Measurements from ENCODE around the gene UBAP1L.

Gene UBAP1L

GRCh38 chr15:65069779-65070546, 45.0 kb downstream of the UBAP1L start:
- no peak overlapping the region for H3K27ac ChIP-seq (ENCODE audit: low read length)
- no peaks in the 10 kb centered on the region for H3K36me3 ChIP-seq (replicated peaks; ENCODE audit: insufficient read depth, low read length)
- TF ChIP-seq EZH2phosphoT487 (IDR thresholded peaks at IDR 0.05; ENCODE audit: low read length), result no peak
- TF ChIP-seq CTCF (IDR thresholded peaks at IDR 0.05; ENCODE audit: low read length), result no peak
- no peak for TF ChIP-seq EZH2 (optimal IDR thresholded peaks at IDR 0.05; ENCODE audit: low read depth, low read length)
- H3K27me3 ChIP-seq (replicated peaks; ENCODE audit: insufficient read depth, low read length), result peaks cover 19% of the 10 kb centered on the region
- no peaks in the 10 kb centered on the region for H3K79me2 ChIP-seq (ENCODE audit: low read length)
- H3K9me2 ChIP-seq (replicated peaks; ENCODE audit: insufficient read depth, low read length), result no peaks in the 10 kb centered on the region
- H3K9ac ChIP-seq (ENCODE audit: low read length), result no peak overlapping the region
- no peaks in the 10 kb centered on the region for H3K9me3 ChIP-seq (replicated peaks; ENCODE audit: insufficient read depth, low read length)
- H3K4me2 ChIP-seq (ENCODE audit: low read depth, low read length), result no peak overlapping the region
- no peak overlapping the region for H3K4me3 ChIP-seq (ENCODE audit: low read length)
- H4K20me1 ChIP-seq (ENCODE audit: insufficient read depth, low read length), result no peaks in the 10 kb centered on the region
- no peaks in the 10 kb centered on the region for H3F3A ChIP-seq (ENCODE audit: insufficient read depth, low read length)
- H3K4me1 ChIP-seq (ENCODE audit: low read length), result no peaks in the 10 kb centered on the region
- H2AFZ ChIP-seq (ENCODE audit: low read length), result no peak overlapping the region
- no peak for DNase-seq

GRCh38 chr15:65069179-65069578, 45.8 kb downstream of the UBAP1L start:
- no peak for TF ChIP-seq CTCF (IDR thresholded peaks at IDR 0.05; ENCODE audit: low read length)
- TF ChIP-seq EZH2 (optimal IDR thresholded peaks at IDR 0.05; ENCODE audit: low read depth, low read length), result no peak
- no peak for TF ChIP-seq EZH2phosphoT487 (IDR thresholded peaks at IDR 0.05; ENCODE audit: low read length)
- no peaks in the 10 kb centered on the region for H3K9me2 ChIP-seq (replicated peaks; ENCODE audit: insufficient read depth, low read length)
- no peak for DNase-seq
- no peaks in the 10 kb centered on the region for H4K20me1 ChIP-seq (ENCODE audit: insufficient read depth, low read length)
- no peaks in the 10 kb centered on the region for H3K9me3 ChIP-seq (replicated peaks; ENCODE audit: insufficient read depth, low read length)
- H3F3A ChIP-seq (ENCODE audit: insufficient read depth, low read length), result no peaks in the 10 kb centered on the region
- H3K27ac ChIP-seq (ENCODE audit: low read length), result no peak overlapping the region
- H3K9ac ChIP-seq (ENCODE audit: low read length), result no peak overlapping the region
- H3K4me2 ChIP-seq (ENCODE audit: low read depth, low read length), result no peak overlapping the region
- no peaks in the 10 kb centered on the region for H3K4me1 ChIP-seq (ENCODE audit: low read length)
- H2AFZ ChIP-seq (ENCODE audit: low read length), result no peak overlapping the region
- H3K27me3 ChIP-seq (replicated peaks; ENCODE audit: insufficient read depth, low read length), result peaks cover 20% of the 10 kb centered on the region
- no peak overlapping the region for H3K4me3 ChIP-seq (ENCODE audit: low read length)
- no peaks in the 10 kb centered on the region for H3K79me2 ChIP-seq (ENCODE audit: low read length)
- no peaks in the 10 kb centered on the region for H3K36me3 ChIP-seq (replicated peaks; ENCODE audit: insufficient read depth, low read length)

- no peak overlapping the region for H3K4me3 ChIP-seq (ENCODE audit: low read length)
- no peaks in the 10 kb centered on the region for H3K79me2 ChIP-seq (ENCODE audit: low read length)
- no peaks in the 10 kb centered on the region for H4K20me1 ChIP-seq (ENCODE audit: insufficient read depth, low read length)
- H3K9ac ChIP-seq (ENCODE audit: low read length), result no peak overlapping the region
- H2AFZ ChIP-seq (ENCODE audit: low read length), result no peak overlapping the region
- no peak overlapping the region for H3K27ac ChIP-seq (ENCODE audit: low read length)
- H3K4me2 ChIP-seq (ENCODE audit: low read depth, low read length), result no peak overlapping the region
- no peak for DNase-seq
- H3K9me2 ChIP-seq (replicated peaks; ENCODE audit: insufficient read depth, low read length), result no peaks in the 10 kb centered on the region
- TF ChIP-seq EZH2phosphoT487 (IDR thresholded peaks at IDR 0.05; ENCODE audit: low read length), result no peak
- TF ChIP-seq CTCF (IDR thresholded peaks at IDR 0.05; ENCODE audit: low read length), result no peak
- TF ChIP-seq EZH2 (optimal IDR thresholded peaks at IDR 0.05; ENCODE audit: low read depth, low read length), result no peak
- H3F3A ChIP-seq (ENCODE audit: insufficient read depth, low read length), result no peaks in the 10 kb centered on the region
- no peaks in the 10 kb centered on the region for H3K9me3 ChIP-seq (replicated peaks; ENCODE audit: insufficient read depth, low read length)
- no peaks in the 10 kb centered on the region for H3K4me1 ChIP-seq (ENCODE audit: low read length)
- peaks cover 20% of the 10 kb centered on the region for H3K27me3 ChIP-seq (replicated peaks; ENCODE audit: insufficient read depth, low read length)
- no peaks in the 10 kb centered on the region for H3K36me3 ChIP-seq (replicated peaks; ENCODE audit: insufficient read depth, low read length)
Measured at GRCh38 chr15:65068403-65068788, 46.6 kb downstream of the UBAP1L start.
